Neuron (in vitro differentiated cells): ENCODE data around the gene THAP8.

Experiments
- H2AFZ ChIP-seq: one replicate; pipeline ENCODE4 v1.6.1; 2013; ENCODE audit warnings: low read depth, mild to moderate bottlenecking, inconsistent platforms, low read length, moderate library complexity
- H3K27me3 ChIP-seq: one replicate; pipeline ENCODE4 v1.6.1; 2013; ENCODE audit warnings: low read length; ENCODE audit not compliant: insufficient read depth
- H3K36me3 ChIP-seq: one replicate; pipeline ENCODE4 v1.6.1; 2013; ENCODE audit warnings: low read length; ENCODE audit not compliant: insufficient read depth
- H3K4me1 ChIP-seq: one replicate; pipeline ENCODE4 v1.6.1; 2013; ENCODE audit warnings: low read length; ENCODE audit not compliant: insufficient read depth
- H3K4me3 ChIP-seq: 2 replicates; pipeline ENCODE4 v1.5.1; 2013; ENCODE audit warnings: mild to moderate bottlenecking, low read length, moderate library complexity
- H3K9me3 ChIP-seq: one replicate; pipeline ENCODE4 v1.6.1; 2013; ENCODE audit warnings: low read length

THAP8 gene

DNA sequence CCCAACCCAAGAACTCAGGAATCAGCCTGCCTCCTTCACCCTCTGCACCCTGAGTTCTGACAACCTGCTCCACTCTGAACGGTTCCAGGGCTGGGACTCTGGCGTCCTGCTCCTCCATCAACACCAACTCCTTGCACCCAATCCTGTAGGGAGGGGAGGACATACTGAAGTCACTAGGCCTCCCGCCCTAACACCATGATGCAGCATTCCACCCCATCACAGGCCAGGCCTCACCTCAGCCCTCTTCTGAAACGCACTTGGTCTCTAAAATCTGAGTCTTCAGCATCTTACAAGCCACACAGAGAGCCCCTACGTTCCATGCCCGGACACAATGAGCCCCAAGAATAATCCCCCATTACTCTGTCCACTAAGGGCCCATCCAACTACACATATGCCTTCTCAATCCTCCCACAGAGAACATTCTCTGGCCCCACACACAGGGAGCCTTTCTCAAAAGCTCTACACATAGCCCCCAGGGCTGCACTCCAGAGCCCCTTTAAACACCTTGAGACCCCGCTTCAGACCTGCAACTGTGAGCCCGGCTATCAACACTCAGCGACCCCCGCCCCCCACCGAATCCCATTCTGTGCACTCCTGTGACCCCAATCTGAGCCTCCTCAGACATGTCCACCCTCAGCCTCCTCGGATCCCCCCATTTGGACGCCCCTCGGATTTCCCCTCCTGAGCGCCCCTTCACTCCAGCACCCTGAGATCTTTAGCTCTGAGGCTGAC, 40.6 kb downstream of the THAP8 start:
- Histone ChIP-seq H3K9me3 (no peaks in the 10 kb centered on the region), H2AFZ (peak overlapping the region; percentile 69), H3K4me3 (peak overlapping the region; percentile 93), H3K36me3 (peaks cover 18% of the 10 kb centered on the region), H3K4me1 (peaks cover 9% of the 10 kb centered on the region), H3K27me3 (no peaks in the 10 kb centered on the region)

DNA sequence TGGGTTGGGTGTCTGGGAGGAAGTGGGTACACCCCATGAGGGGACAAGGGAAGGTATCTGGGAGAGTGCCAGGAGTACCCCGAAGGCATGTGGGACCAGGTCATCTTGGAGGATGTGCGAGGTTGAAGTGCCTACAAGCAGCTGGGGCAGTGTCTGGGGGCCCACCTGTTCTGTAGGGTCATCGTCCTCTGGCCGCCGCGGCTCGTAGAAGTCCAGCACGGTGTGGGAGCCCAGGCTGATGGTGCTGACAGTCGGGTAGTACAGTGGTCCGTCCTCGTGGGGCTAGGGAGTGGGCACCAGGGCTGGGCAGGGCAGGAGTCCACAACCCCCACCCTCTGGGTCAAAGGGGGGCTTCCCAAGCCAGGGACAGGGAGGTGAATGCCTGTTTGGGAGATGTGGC, 43.7 kb downstream of the THAP8 start:
- Histone ChIP-seq H2AFZ (no peak overlapping the region), H3K4me1 (peaks cover 9% of the 10 kb centered on the region), H3K9me3 (no peaks in the 10 kb centered on the region), H3K27me3 (no peaks in the 10 kb centered on the region), H3K36me3 (no peaks in the 10 kb centered on the region), H3K4me3 (no peak overlapping the region)

DNA sequence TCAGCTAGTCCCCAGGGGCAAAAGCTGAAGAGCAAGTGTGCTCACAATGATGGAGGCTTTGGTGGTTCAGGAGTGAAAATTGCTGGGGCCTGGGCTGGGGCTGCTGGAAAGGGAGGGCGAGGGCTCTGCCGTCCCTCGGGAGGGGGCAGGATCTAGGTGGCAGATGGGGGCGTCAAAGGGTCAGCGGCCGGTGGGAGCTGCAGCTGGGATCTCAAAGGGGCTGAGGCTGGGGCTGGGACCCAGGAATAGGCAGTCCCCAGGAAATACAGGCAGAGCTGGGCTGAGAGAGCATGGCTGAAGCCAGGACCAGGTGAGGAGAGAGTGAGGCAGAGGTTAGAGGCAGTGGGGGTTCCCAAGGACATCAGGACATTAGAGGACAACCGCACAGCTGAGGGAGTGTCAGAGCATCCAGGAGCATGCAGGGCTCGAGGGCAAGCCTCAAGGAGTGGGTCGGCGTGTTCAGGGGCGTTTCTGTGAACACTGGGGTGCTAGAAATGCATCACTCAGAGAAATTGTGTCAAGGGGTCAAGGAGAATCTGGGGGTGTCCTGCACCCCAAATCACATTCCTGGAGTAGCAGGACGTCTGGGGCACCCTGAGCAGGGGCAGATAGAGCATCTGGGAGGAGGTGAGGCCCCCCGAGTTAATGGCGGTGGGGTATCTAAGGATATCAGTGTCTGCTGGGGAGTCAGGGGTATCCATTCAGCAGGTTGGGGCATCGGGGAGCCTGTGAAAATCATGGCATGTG, 44.3 kb downstream of the THAP8 start:
- no peaks in the 10 kb centered on the region for H3K9me3 ChIP-seq
- H3K36me3 ChIP-seq: no peaks in the 10 kb centered on the region
- no peak overlapping the region for H2AFZ ChIP-seq
- H3K4me3 ChIP-seq: no peak overlapping the region
- peaks cover 3% of the 10 kb centered on the region for H3K4me1 ChIP-seq
- no peaks in the 10 kb centered on the region for H3K27me3 ChIP-seq

DNA sequence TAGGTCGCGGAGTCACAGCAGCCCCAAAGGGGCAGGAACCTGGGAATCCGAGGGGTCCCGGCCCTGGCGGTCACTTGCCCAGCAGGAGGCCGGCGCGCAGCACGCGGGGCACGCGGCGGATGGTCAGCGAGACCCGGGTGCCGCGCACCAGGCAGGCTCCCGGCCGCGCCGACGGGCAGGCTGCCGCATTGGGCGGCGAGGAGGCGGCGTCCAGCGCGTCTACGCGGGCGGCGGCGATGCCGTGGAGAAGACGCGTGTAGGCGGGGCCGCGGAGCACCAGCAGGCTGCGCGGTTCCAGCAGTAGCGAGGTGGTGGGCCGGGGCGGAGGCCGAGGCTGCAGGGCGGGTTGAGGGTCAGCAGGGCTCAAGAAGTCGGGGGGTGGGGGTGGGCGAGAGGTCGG, 44.9 kb downstream of the THAP8 start:
- H3K27me3 ChIP-seq: no peaks in the 10 kb centered on the region
- no peak overlapping the region for H2AFZ ChIP-seq
- no peaks in the 10 kb centered on the region for H3K4me1 ChIP-seq
- no peaks in the 10 kb centered on the region for H3K9me3 ChIP-seq
- H3K4me3 ChIP-seq: no peak overlapping the region
- no peaks in the 10 kb centered on the region for H3K36me3 ChIP-seq

DNA sequence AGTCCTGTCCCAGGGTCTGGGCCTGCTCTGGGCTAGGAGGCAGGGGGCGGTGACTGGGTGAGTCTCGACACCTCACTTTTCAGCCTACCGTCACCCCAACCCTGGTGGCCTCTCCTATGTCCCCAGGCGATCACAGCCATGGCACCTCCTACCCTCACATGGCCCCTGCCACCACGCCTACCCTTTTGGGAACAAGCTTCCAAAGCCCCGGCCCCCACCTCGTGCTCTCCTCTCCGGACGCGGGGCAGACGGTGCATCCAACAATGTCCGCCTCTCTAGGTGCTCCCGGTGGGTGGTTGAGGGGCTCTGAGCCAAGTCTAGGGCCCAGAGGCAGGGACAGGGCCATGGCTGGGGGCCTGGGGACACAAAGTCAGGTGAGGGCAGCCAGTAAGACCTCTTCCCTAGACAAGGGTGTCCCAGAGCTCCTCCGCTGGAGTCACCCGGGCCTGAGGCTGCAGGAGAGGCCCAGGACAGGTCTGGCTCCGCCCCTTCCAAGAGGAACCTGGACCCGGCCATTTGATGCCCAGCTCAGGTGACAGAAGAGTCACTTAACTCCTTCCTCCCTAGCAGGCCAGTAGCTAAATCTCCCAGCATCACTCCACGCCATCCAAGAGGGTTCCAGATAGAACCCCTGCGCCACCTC, 45.6 kb downstream of the THAP8 start, which contains the start of gene SYNE4:
SYNE4 (minus strand) TSS at position 478 of the 643 bp plus-strand sequence; CDS start at position 346, 132 bp downstream.
- Histone ChIP-seq H3K4me3 (no peak within 1 kb of the TSS), H3K36me3 (peaks cover under 1% of the 10 kb centered on the region), H3K4me1 (no peaks in the 10 kb centered on the region), H2AFZ (no peak within 1 kb of the TSS), H3K27me3 (no peaks in the 10 kb centered on the region), H3K9me3 (no peaks in the 10 kb centered on the region)

DNA sequence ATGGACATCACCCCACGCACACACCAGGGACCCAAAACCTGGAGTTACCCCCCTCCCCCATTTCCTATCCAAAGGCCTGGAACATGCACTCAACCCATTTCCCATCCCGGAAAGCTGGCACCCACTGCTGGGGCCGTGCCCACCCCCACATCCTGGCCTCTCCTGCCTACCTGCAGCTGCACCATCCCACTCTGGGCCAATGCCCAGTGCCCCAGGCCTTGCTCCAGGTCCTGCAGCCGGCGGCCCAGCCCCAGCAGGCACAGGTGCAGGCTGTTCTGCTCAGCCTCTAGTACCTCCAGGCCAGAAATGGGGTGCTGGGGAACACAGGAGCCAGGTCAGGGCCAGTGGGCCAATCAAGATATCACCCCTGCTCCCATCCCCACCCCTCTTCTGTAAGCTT, 47.1 kb downstream of the THAP8 start:
- Histone ChIP-seq H3K36me3 (peaks cover 2% of the 10 kb centered on the region), H2AFZ (no peak overlapping the region), H3K4me1 (no peaks in the 10 kb centered on the region), H3K27me3 (no peaks in the 10 kb centered on the region), H3K9me3 (no peaks in the 10 kb centered on the region), H3K4me3 (no peak overlapping the region)

DNA sequence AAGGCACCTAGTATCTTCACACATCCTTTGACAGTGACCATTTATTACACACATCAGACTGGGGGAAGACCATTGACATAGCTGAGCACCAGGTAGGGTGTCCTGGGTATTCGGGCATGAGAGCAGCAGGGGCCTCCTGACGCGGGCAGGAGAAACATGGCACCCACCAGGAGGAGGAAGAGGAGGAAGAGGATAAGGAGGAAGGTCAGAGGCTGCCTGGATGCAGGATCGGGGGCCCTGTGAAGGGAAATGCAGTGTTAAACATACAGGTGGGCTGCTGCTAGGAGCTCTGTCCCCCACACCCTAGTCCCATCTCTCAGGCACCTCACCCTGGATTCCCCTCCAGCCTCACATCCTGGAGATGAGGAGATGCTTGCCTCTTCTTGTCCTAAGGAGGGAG, 50.8 kb downstream of the THAP8 start:
- Histone ChIP-seq H3K27me3 (no peaks in the 10 kb centered on the region), H3K4me1 (no peaks in the 10 kb centered on the region), H3K36me3 (peaks cover 2% of the 10 kb centered on the region), H3K9me3 (no peaks in the 10 kb centered on the region), H3K4me3 (no peak overlapping the region), H2AFZ (no peak overlapping the region)

DNA sequence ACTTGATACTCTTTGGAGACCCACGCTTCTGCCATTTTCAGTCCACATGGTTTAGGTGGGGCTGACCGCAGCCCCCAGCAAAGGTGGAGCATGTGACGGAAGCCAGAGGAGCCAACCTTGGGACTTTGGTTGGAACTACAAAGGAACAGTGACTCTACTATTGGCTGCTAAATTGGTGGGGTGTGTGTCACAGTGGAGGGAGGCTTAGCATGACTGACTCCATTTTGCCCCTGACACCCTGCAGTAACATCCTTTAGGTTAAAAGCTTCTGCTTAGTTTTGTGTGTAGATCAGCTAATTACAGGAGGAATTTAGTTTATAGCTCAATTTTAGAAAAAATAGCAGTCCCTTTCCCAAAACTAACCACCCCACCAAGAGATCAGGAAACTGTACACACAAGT, 52.5 kb downstream of the THAP8 start:
- Histone ChIP-seq H2AFZ (no peak overlapping the region), H3K9me3 (no peaks in the 10 kb centered on the region), H3K4me3 (no peak overlapping the region), H3K36me3 (peaks cover 2% of the 10 kb centered on the region), H3K4me1 (no peaks in the 10 kb centered on the region), H3K27me3 (no peaks in the 10 kb centered on the region)

DNA sequence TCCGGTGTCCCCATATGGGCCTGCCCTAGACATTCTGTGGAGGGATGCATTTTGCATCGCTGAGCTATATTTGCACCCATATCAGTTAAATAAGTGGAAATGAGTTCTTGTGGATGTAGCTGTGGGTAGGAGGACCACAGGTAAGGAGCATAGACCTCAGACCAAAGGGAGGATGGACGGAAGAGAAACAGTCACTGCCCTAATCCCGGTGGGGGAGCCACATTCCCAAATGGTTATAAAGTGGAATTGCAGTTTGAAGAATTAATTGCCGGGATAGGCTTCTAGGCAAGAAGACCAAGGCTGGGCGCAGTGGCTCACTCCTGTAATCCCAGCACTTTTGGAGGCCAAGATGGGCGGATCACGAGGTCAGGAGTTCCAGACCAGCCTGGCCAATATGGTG, 57.3 kb downstream of the THAP8 start:
- Histone ChIP-seq H3K36me3 (no peaks in the 10 kb centered on the region), H3K27me3 (no peaks in the 10 kb centered on the region), H3K4me3 (no peak overlapping the region), H3K4me1 (peaks cover 13% of the 10 kb centered on the region), H2AFZ (no peak overlapping the region), H3K9me3 (no peaks in the 10 kb centered on the region)

DNA sequence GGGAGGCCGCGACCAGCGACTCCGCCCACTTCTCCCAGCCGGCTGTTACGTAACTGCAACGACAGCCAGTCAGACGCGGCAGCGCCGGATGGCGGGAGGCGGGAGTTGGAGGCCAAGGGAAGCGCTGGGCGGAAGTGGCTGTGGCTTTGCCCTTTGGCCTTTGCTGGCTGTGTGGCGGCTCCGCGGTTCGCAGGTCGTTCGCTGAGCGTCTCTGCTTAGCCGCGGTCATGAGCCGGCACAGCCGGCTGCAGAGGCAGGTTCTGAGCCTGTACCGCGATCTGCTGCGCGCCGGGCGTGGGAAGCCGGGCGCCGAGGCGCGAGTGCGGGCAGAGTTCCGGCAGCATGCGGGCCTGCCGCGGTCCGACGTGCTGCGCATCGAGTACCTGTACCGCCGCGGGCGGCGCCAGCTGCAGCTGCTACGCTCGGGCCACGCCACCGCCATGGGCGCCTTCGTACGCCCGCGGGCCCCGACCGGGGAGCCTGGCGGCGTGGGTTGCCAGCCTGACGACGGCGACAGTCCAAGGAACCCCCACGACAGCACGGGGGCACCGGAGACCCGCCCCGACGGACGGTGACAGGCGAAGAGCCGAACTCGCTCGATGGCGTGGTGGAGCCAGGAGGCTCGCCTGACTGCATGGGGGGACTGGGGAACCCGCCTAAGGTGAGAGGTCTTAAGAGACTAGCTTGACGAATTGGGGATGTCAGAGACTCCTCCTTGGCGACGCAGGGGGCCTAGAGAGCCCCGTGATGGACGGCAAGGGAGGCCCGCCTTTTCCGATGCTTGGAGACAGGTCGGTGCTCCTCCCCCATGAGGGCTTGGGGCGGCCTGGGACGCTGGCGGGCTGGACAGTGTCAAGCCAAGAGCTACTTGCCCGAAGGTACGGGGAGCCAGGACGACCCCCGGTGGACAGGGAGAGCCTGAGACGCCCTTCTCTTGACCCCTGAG, 58.8 kb downstream of the THAP8 start, which contains the start of gene SDHAF1:
SDHAF1 (plus strand) TSS at position 141 of the 946 bp plus-strand sequence; CDS start at position 228, 87 bp downstream.
- Histone ChIP-seq H3K27me3 (no peaks in the 10 kb centered on the region), H3K4me1 (peaks cover 13% of the 10 kb centered on the region), H3K9me3 (no peaks in the 10 kb centered on the region), H3K4me3 (peak within 1 kb of the TSS; percentile 71), H2AFZ (peak within 1 kb of the TSS; percentile 75), H3K36me3 (no peaks in the 10 kb centered on the region)

DNA sequence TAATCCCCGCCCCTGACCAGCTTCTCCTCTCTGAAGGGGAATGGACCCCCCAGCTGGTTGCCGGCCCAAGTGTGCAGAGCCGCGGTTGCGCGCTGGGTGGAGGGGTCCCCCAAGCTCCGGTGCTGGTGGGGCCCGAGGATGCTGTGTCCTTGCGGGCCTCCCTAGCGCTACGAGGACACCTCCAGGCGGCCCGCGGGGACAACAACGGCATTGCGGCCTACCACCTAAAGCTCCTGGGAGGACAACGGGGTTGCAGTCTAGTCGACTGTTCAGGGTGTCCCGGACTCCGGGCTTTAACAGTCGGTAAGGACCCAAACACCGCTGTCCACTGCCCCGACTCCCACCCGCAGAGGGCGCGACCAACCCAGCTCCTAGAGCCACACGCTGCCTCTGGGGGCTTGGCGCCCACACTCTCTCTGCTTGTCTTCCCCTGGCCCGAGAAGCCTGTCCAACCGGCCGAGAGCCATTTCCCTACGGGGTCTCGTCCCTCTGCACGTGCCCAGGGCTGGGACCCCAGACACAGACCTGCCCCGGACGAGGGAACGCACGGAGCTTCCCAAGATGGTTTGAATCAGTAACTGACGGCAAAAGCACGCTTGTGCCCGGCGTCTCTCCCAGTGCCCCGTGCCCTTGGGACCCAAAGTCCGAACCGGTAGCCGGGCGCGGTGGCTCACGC, 60.0 kb downstream of the THAP8 start:
- Histone ChIP-seq H3K4me1 (peaks cover 13% of the 10 kb centered on the region), H3K27me3 (peaks cover 4% of the 10 kb centered on the region), H3K36me3 (no peaks in the 10 kb centered on the region), H3K4me3 (no peak overlapping the region), H3K9me3 (no peaks in the 10 kb centered on the region), H2AFZ (no peak overlapping the region)
